ENCODE measurements around the gene ENDOV.

ENDOV gene

GRCh38 chr17:80453998-80454556 lies 39.1 kb downstream of the ENDOV start:
- H3K36me3 Mint-ChIP-seq, result no peaks in the 10 kb centered on the region
- peak overlapping the region; percentile 97 for H3K27ac Mint-ChIP-seq
- H3K4me3 Mint-ChIP-seq, result peak overlapping the region; percentile 92
- ATAC-seq, result no peak
- H3K4me1 Mint-ChIP-seq, result peaks cover 30% of the 10 kb centered on the region
- H3K27me3 Mint-ChIP-seq, result peaks cover 38% of the 10 kb centered on the region
- no peaks in the 10 kb centered on the region for H3K9me3 Mint-ChIP-seq

GRCh38 chr17:80454557-80455335 lies 39.8 kb downstream of the ENDOV start:
- Mint-ChIP-seq H3K9me3 (no peaks in the 10 kb centered on the region), H3K27me3 (peaks cover 45% of the 10 kb centered on the region), H3K4me3 (peak overlapping the region; percentile 92), H3K27ac (peak overlapping the region; percentile 97), H3K4me1 (peaks cover 30% of the 10 kb centered on the region), H3K36me3 (no peaks in the 10 kb centered on the region)
- peak; percentile 95 for ATAC-seq

GRCh38 chr17:80455336-80455710 lies 40.4 kb downstream of the ENDOV start:
- Mint-ChIP-seq H3K27me3 (peaks cover 45% of the 10 kb centered on the region), H3K9me3 (no peaks in the 10 kb centered on the region), H3K27ac (peak overlapping the region; percentile 97), H3K36me3 (no peaks in the 10 kb centered on the region), H3K4me3 (peak overlapping the region; percentile 92), H3K4me1 (peaks cover 30% of the 10 kb centered on the region)
- ATAC-seq, result no peak

- Mint-ChIP-seq H3K4me1 (peaks cover 30% of the 10 kb centered on the region), H3K36me3 (no peaks in the 10 kb centered on the region), H3K27ac (peak overlapping the region; percentile 97), H3K27me3 (peaks cover 45% of the 10 kb centered on the region), H3K9me3 (no peaks in the 10 kb centered on the region), H3K4me3 (peak overlapping the region; percentile 59)
- ATAC-seq, result no peak
Measured at GRCh38 chr17:80455784-80456183, 40.8 kb downstream of the ENDOV start.

- Mint-ChIP-seq H3K27me3 (peaks cover 51% of the 10 kb centered on the region), H3K4me3 (no peak overlapping the region), H3K9me3 (no peaks in the 10 kb centered on the region), H3K36me3 (no peaks in the 10 kb centered on the region), H3K4me1 (peaks cover 30% of the 10 kb centered on the region), H3K27ac (no peak overlapping the region)
- no peak for ATAC-seq
Measured at GRCh38 chr17:80456465-80457235, 41.7 kb downstream of the ENDOV start.

- Mint-ChIP-seq H3K27me3 (peaks cover 58% of the 10 kb centered on the region), H3K36me3 (no peaks in the 10 kb centered on the region), H3K9me3 (no peaks in the 10 kb centered on the region), H3K4me3 (no peak overlapping the region), H3K4me1 (peaks cover 30% of the 10 kb centered on the region), H3K27ac (no peak overlapping the region)
- ATAC-seq, result no peak
Measured at GRCh38 chr17:80457236-80457856, 42.4 kb downstream of the ENDOV start.

- ATAC-seq, result no peak
- Mint-ChIP-seq H3K9me3 (no peaks in the 10 kb centered on the region), H3K27me3 (peaks cover 58% of the 10 kb centered on the region), H3K4me3 (no peak overlapping the region), H3K27ac (no peak overlapping the region), H3K4me1 (peaks cover 30% of the 10 kb centered on the region), H3K36me3 (no peaks in the 10 kb centered on the region)
Measured at GRCh38 chr17:80458016-80458415, 43.0 kb downstream of the ENDOV start.

- Mint-ChIP-seq H3K4me3 (no peak overlapping the region), H3K36me3 (no peaks in the 10 kb centered on the region), H3K4me1 (peaks cover 22% of the 10 kb centered on the region), H3K9me3 (no peaks in the 10 kb centered on the region), H3K27ac (no peak overlapping the region), H3K27me3 (peaks cover 69% of the 10 kb centered on the region)
- no peak for ATAC-seq
Measured at GRCh38 chr17:80459234-80459633, 44.3 kb downstream of the ENDOV start.

GRCh38 chr17:80460429-80460834 lies 45.5 kb downstream of the ENDOV start:
- H3K4me1 Mint-ChIP-seq, result peaks cover 16% of the 10 kb centered on the region
- peaks cover 81% of the 10 kb centered on the region for H3K27me3 Mint-ChIP-seq
- H3K27ac Mint-ChIP-seq, result no peak overlapping the region
- H3K4me3 Mint-ChIP-seq, result no peak overlapping the region
- H3K9me3 Mint-ChIP-seq, result no peaks in the 10 kb centered on the region
- H3K36me3 Mint-ChIP-seq, result no peaks in the 10 kb centered on the region
- no peak for ATAC-seq

GRCh38 chr17:80461528-80462160 lies 46.7 kb downstream of the ENDOV start:
- no peak overlapping the region for H3K27ac Mint-ChIP-seq
- H3K4me3 Mint-ChIP-seq, result no peak overlapping the region
- H3K36me3 Mint-ChIP-seq, result no peaks in the 10 kb centered on the region
- H3K9me3 Mint-ChIP-seq, result no peaks in the 10 kb centered on the region
- H3K27me3 Mint-ChIP-seq, result peaks cover 90% of the 10 kb centered on the region
- H3K4me1 Mint-ChIP-seq, result peaks cover 13% of the 10 kb centered on the region
- ATAC-seq, result no peak

GRCh38 chr17:80463784-80464400 lies 48.9 kb downstream of the ENDOV start:
- no peaks in the 10 kb centered on the region for H3K36me3 Mint-ChIP-seq

GRCh38 chr17:80464486-80464885 lies 49.5 kb downstream of the ENDOV start:
- ATAC-seq, result no peak
- Mint-ChIP-seq H3K4me1 (no peaks in the 10 kb centered on the region), H3K27ac (no peak overlapping the region), H3K9me3 (no peaks in the 10 kb centered on the region), H3K4me3 (no peak overlapping the region), H3K27me3 (peaks cover 90% of the 10 kb centered on the region), H3K36me3 (no peaks in the 10 kb centered on the region)

More at GRCh38 chr17:80463784-80464400, 48.9 kb downstream of the ENDOV start:
- no peak for ATAC-seq
- no peaks in the 10 kb centered on the region for H3K4me1 Mint-ChIP-seq
- peaks cover 90% of the 10 kb centered on the region for H3K27me3 Mint-ChIP-seq
- H3K27ac Mint-ChIP-seq, result no peak overlapping the region
- no peak overlapping the region for H3K4me3 Mint-ChIP-seq
- H3K9me3 Mint-ChIP-seq, result no peaks in the 10 kb centered on the region

GRCh38 chr17:80465327-80465974 lies 50.5 kb downstream of the ENDOV start:
- ATAC-seq, result no peak
- H3K4me1 Mint-ChIP-seq, result no peaks in the 10 kb centered on the region
- no peaks in the 10 kb centered on the region for H3K9me3 Mint-ChIP-seq
- H3K27me3 Mint-ChIP-seq, result peaks cover 92% of the 10 kb centered on the region
- H3K27ac Mint-ChIP-seq, result no peak overlapping the region
- no peak overlapping the region for H3K4me3 Mint-ChIP-seq
- H3K36me3 Mint-ChIP-seq, result no peaks in the 10 kb centered on the region

GRCh38 chr17:80466188-80466705 lies 51.3 kb downstream of the ENDOV start:
- ATAC-seq, result no peak
- H3K4me1 Mint-ChIP-seq, result no peaks in the 10 kb centered on the region
- H3K36me3 Mint-ChIP-seq, result no peaks in the 10 kb centered on the region
- H3K9me3 Mint-ChIP-seq, result no peaks in the 10 kb centered on the region
- peaks cover 92% of the 10 kb centered on the region for H3K27me3 Mint-ChIP-seq
- H3K27ac Mint-ChIP-seq, result no peak overlapping the region
- no peak overlapping the region for H3K4me3 Mint-ChIP-seq
